Stimulated activated effector memory CD8-positive, alpha-beta T cell treated with anti-CD3 and anti-CD28 coated beads, Interleukin-12 subunit alpha, Interleukin-12 subunit beta, amount 100 ng/mL, for 72 hours (primary cell): Measurements from ENCODE around the gene TEDC1.

Source experiments
- ATAC-seq: fragments of 150-1000 bp; cut with Tn5 transposase; 2 replicates; pipeline ENCODE4 v1.10.0; 2021
- DNase-seq, 2 donors: peaks; one replicate each; pipeline ENCODE4 v3.0.0; 2021 to 2022; ENCODE audit warnings: low spot score in 2 of 2
- H3K27ac Mint-ChIP-seq: one replicate; pipeline ENCODE4 v1.8.0; 2022; ENCODE audit warnings: mild to moderate bottlenecking, mixed read lengths
- H3K36me3 Mint-ChIP-seq: one replicate; pipeline ENCODE4 v1.8.0; 2022; ENCODE audit warnings: mild to moderate bottlenecking, mixed read lengths
- H3K4me1 Mint-ChIP-seq: one replicate; pipeline ENCODE4 v1.8.0; 2022; ENCODE audit warnings: mixed read lengths
- H3K4me3 Mint-ChIP-seq: one replicate; pipeline ENCODE4 v1.8.0; 2022; ENCODE audit warnings: mild to moderate bottlenecking, mixed read lengths
- H3K9me3 Mint-ChIP-seq: one replicate; pipeline ENCODE4 v1.8.0; 2022; ENCODE audit warnings: mixed read lengths

Gene TEDC1

DNA sequence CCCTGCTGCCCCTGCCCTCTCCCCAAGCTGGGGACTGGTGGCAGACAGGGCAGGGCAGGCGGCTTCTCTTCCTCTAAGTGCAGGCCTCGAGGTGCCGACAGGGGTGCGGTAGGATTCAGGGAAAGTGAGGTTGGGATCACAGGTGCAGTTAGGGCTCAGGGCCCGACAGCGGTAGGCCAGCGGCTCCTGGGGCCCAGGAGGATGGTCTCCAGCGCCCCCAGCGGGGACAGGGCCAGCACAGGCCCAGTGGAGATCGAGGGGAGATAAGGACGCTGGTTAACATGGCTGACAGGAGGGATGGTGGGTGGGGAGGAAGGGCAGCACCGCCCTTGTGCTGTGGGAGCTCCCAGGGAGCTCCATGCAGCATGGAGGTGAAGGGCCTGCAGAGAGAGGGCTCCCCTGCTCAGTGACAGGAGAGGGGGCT lies 5.3 kb upstream of the TEDC1 start:
- ATAC-seq (no peak), DNase-seq (peak in 1 of 2 donors; percentile 61)
- Mint-ChIP-seq H3K9me3 (no peaks in the 10 kb centered on the region), H3K36me3 (peaks cover 50% of the 10 kb centered on the region), H3K4me3 (peak overlapping the region; percentile 81), H3K4me1 (peaks cover 59% of the 10 kb centered on the region), H3K27ac (peak overlapping the region; percentile 100)

- Mint-ChIP-seq H3K9me3 (no peaks in the 10 kb centered on the region), H3K27ac (peak within 1 kb of the TSS; percentile 100), H3K4me3 (peak within 1 kb of the TSS; percentile 81), H3K4me1 (peaks cover 53% of the 10 kb centered on the region), H3K36me3 (peaks cover 51% of the 10 kb centered on the region)
- ATAC-seq (no peak), DNase-seq (no peak)
Observed at GRCh38 chr14:105486163-105486973, 4.7 kb upstream of the TEDC1 start, which contains the start of gene CRIP1. Gene CRIP1 (plus strand): TSS chr14:105486886. CDS start chr14:105487260, 374 bp downstream.

GRCh38 chr14:105486974-105487448 lies 4.0 kb upstream of the TEDC1 start:
- Mint-ChIP-seq H3K9me3 (no peaks in the 10 kb centered on the region), H3K27ac (peak overlapping the region; percentile 93), H3K4me1 (peaks cover 53% of the 10 kb centered on the region), H3K4me3 (peak overlapping the region; percentile 81), H3K36me3 (peaks cover 53% of the 10 kb centered on the region)
- ATAC-seq (no peak), DNase-seq (peak in 1 of 2 donors; percentile 83)

GRCh38 chr14:105487449-105487985 lies 3.5 kb upstream of the TEDC1 start:
- ATAC-seq: no peak
- peaks cover 49% of the 10 kb centered on the region for H3K36me3 Mint-ChIP-seq
- peak overlapping the region; percentile 81 for H3K4me3 Mint-ChIP-seq
- peak; percentile 60 to 84 for DNase-seq
- peak overlapping the region; percentile 93 for H3K27ac Mint-ChIP-seq
- H3K4me1 Mint-ChIP-seq: peaks cover 49% of the 10 kb centered on the region
- H3K9me3 Mint-ChIP-seq: no peaks in the 10 kb centered on the region

DNA sequence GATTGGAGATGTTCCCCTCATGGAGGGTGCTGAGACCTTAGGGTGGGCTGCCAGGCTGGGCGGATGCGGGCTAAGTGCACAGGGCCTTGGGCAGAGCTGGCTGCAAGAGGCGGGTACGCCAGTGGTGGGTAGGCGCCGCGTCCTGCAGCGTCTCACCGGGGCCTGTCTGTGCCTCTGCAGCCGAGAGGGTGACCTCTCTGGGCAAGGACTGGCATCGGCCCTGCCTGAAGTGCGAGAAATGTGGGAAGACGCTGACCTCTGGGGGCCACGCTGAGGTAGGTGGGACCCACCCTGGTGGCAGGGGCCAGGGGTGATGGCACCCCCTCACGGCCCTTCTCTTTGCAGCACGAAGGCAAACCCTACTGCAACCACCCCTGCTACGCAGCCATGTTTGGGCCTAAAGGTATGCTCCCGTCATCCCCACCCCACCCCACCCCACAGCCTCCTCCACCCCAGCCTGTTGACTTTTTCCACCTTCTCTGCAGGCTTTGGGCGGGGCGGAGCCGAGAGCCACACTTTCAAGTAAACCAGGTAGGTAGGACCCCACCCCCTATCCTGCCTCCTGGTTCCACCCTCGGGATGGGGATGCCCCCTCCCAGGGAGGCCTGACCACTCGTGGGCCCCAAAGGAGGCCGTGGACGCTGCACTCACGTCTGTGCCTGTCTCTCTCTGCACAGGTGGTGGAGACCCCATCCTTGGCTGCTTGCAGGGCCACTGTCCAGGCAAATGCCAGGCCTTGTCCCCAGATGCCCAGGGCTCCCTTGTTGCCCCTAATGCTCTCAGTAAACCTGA lies 2.9 kb upstream of the TEDC1 start:
- Mint-ChIP-seq H3K4me1 (peaks cover 46% of the 10 kb centered on the region), H3K9me3 (no peaks in the 10 kb centered on the region), H3K4me3 (peak overlapping the region; percentile 81), H3K27ac (peak overlapping the region; percentile 93), H3K36me3 (peaks cover 49% of the 10 kb centered on the region)
- DNase-seq (peak in 1 of 2 donors; percentile 73), ATAC-seq (no peak)

- peaks cover 46% of the 10 kb centered on the region for H3K4me1 Mint-ChIP-seq
- ATAC-seq: no peak
- H3K36me3 Mint-ChIP-seq: peaks cover 49% of the 10 kb centered on the region
- H3K4me3 Mint-ChIP-seq: peak overlapping the region; percentile 81
- peak overlapping the region; percentile 93 for H3K27ac Mint-ChIP-seq
- no peaks in the 10 kb centered on the region for H3K9me3 Mint-ChIP-seq
- DNase-seq: no peak
Observed at GRCh38 chr14:105488781-105489541, 2.1 kb upstream of the TEDC1 start.

DNA sequence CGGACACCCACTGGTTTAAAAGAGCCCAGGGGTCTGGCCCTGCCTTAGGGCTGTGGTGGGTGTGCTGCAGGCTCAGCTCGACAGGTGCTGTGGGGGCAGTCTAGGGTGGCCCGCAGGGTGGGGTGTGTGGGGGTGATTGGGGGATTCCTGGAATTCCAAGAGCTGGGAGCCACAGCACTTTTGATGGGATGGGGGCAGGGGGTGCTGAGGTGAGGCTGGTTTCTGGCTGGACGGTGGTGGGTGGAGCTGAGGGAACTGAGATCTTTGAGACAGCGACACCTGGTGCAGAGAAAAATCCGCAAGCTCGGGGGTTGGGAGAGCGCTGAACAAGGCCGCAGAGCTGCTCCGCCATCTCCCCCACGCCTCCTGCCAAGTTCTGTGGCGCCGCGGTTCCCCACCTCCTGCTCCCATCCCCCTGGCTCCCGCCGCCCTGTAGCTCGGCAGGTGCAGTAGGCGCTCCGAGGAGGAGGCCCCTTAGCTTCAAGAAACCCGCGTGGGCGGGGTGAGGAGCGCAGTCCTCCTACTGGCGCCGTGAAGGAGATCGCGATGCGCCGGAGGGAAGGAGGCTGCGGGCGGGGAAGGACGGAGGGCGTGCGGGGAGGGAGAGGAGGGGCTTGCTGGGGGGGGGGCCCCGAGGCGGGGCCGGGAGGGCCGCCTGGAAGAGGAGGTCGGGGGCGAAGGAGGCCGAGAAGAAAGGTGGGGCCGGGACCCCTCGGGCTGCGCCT lies 1.3 kb upstream of the TEDC1 start:
- peak; percentile 14 for ATAC-seq

DNA sequence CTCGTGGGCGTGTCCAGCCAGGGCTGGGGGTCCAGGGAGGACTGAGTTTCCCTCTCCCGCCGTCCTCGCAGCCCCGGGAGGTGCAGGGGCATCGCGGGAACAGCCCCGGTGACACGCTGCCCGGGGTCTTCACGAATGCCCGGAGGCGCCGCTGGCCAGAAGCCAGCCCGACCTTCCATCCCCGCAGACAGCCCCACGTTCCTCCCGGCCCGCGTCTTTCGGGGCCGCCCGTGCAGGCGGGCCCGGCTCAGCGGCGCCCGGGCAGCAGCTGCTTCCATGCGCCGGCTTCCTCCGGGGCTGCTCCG lies 827 bp upstream of the TEDC1 start:
- peak; percentile 48 to 82 for DNase-seq
- no peaks in the 10 kb centered on the region for H3K9me3 Mint-ChIP-seq
- H3K4me3 Mint-ChIP-seq: peak overlapping the region; percentile 81
- ATAC-seq: peak; percentile 1
- peaks cover 42% of the 10 kb centered on the region for H3K36me3 Mint-ChIP-seq
- H3K27ac Mint-ChIP-seq: peak overlapping the region; percentile 93
- peaks cover 33% of the 10 kb centered on the region for H3K4me1 Mint-ChIP-seq

More for the DNA sequence above, 1.3 kb upstream of the TEDC1 start:
- Mint-ChIP-seq H3K9me3 (no peaks in the 10 kb centered on the region), H3K27ac (peak overlapping the region; percentile 93), H3K4me3 (peak overlapping the region; percentile 81), H3K36me3 (peaks cover 43% of the 10 kb centered on the region), H3K4me1 (peaks cover 39% of the 10 kb centered on the region)
- peak; percentile 66 to 90 for DNase-seq

- peak; percentile 86 to 97 for DNase-seq
- Mint-ChIP-seq H3K27ac (peak overlapping the region; percentile 74), H3K9me3 (no peaks in the 10 kb centered on the region), H3K4me3 (peak overlapping the region; percentile 81), H3K36me3 (peaks cover 42% of the 10 kb centered on the region), H3K4me1 (peaks cover 24% of the 10 kb centered on the region)
- peak; percentile 8 for ATAC-seq
Observed at GRCh38 chr14:105491366-105491973, 424 bp downstream of the TEDC1 start.

DNA sequence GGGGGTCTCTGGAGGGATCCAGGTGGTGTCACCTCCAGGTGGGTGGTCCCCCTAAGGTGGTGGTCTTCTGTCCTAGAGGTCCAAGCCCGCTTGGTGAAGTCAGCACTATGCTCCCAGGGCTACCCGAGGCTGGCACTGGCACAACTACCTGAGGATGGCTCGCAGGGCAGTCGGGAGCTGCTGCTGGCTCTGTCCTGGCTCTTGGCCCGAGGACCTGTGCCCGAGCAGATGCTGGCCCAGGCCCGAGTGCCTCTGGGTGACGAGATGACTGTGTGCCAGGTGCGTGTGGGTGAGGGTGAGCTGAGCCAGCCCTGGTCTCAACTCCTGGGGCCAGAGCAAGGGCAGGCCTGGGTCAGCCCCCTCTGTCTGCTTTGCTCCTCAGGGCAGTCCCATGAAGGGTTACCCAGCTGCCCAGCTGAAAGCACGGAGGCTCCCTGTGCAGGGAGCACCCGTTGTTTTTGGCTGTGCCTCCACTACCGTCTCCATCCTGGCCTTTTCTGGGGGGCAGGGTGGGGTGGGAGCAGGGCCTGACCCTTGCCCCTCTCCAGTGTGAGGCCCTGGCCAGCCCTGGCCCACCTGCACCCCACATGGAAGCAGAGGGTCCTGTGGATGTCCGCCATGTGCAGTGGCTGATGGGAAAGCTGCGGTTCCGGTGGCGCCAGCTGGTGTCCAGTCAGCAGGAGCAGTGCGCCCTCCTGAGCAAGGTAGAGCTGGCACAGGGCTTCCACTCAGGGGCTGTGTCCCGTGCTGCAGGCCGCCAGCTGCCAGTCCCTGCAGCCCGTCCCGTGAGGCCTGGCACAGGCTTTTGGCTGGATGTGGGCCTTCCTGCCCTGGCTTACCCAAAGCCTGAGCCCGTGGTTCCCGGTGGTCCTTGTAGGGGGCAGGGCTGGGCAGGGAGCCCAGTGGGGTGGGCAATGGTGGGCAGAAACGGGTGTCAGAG lies 1.3 kb downstream of the TEDC1 start:
- Mint-ChIP-seq H3K9me3 (no peaks in the 10 kb centered on the region), H3K36me3 (peaks cover 42% of the 10 kb centered on the region), H3K4me3 (peak overlapping the region; percentile 81), H3K27ac (peak overlapping the region; percentile 74), H3K4me1 (peaks cover 24% of the 10 kb centered on the region)
- ATAC-seq: no peak
- peak in 1 of 2 donors; percentile 48 for DNase-seq

- Mint-ChIP-seq H3K27ac (peak overlapping the region; percentile 48), H3K9me3 (no peaks in the 10 kb centered on the region), H3K4me3 (no peak overlapping the region), H3K36me3 (peaks cover 35% of the 10 kb centered on the region), H3K4me1 (peaks cover 24% of the 10 kb centered on the region)
- ATAC-seq (no peak), DNase-seq (peak in 1 of 2 donors; percentile 47)
Observed at GRCh38 chr14:105492971-105493871, 2.2 kb downstream of the TEDC1 start.

DNA sequence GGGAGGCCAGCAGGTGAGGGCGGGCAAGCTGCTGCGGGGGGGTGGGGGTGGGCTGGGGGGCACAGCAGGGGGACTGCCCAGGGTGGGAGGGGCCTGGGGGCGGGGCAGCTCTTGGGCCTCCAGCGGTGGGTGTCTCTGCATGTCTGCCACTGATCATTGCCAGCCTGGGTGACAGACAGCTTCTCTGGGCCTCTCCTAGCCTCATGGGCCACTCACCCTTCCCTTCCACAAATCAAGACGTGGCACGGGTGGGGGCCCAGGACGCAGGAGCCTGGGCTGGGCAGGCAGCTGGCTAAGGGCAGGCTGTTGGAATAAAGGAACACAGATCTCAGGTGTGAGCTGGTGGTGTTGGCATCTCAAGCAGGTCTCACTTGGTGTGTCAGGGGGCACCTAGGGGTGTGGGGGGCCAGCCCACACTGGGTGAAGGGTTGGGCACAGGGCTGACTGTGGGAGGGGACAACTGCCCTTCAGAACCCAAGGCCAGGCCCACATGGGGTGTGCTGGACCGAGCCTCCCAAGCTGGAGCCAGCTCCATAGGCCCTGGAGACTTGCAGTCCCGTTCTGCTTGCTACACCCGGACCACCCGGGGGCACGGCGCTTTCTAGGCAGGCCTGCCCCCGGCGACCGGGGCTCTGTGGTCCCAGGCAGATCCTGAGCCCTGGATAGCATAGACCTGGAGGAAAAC lies 3.0 kb downstream of the TEDC1 start:
- no peak for ATAC-seq

More for the DNA sequence above, 3.0 kb downstream of the TEDC1 start:
- peaks cover 27% of the 10 kb centered on the region for H3K36me3 Mint-ChIP-seq
- H3K9me3 Mint-ChIP-seq: no peaks in the 10 kb centered on the region
- H3K4me3 Mint-ChIP-seq: no peak overlapping the region
- peak in 1 of 2 donors; percentile 48 for DNase-seq
- H3K4me1 Mint-ChIP-seq: peaks cover 16% of the 10 kb centered on the region
- H3K27ac Mint-ChIP-seq: no peak overlapping the region
